ENCODE data around the gene LZTR1.

The LZTR1 gene

GRCh38 chr22:20979243-20979809 is 2.8 kb upstream of the LZTR1 start:
- in situ Hi-C loops (cut with HindIII; ENCODE audit: low sequenced_read_pairs) = no loop called here

GRCh38 chr22:20979940-20980453 is 2.1 kb upstream of the LZTR1 start:
- in situ Hi-C loops (cut with HindIII; ENCODE audit: low sequenced_read_pairs) = no loop called here

GRCh38 chr22:20980523-20980922 is 1.6 kb upstream of the LZTR1 start:
- in situ Hi-C loops (cut with HindIII; ENCODE audit: low sequenced_read_pairs) = no loop called here

- in situ Hi-C loops (cut with HindIII; ENCODE audit: low sequenced_read_pairs) = no loop called here
Measured at GRCh38 chr22:20980938-20981722, 967 bp upstream of the LZTR1 start.

GRCh38 chr22:20982563-20982882 is 426 bp downstream of the LZTR1 start:
- in situ Hi-C loops (cut with HindIII; ENCODE audit: low sequenced_read_pairs) = no loop called here

GRCh38 chr22:20983081-20983771 is 1.1 kb downstream of the LZTR1 start:
- in situ Hi-C loops (cut with HindIII; ENCODE audit: low sequenced_read_pairs) = no loop called here

GRCh38 chr22:20985720-20986119 is 3.6 kb downstream of the LZTR1 start:
- in situ Hi-C loops (cut with HindIII; ENCODE audit: low sequenced_read_pairs) = no loop called here

- in situ Hi-C loops (cut with HindIII; ENCODE audit: low sequenced_read_pairs) = no loop called here
Measured at GRCh38 chr22:20986365-20986764, 4.3 kb downstream of the LZTR1 start.

- in situ Hi-C loops (cut with HindIII; ENCODE audit: low sequenced_read_pairs) = no loop called here
Measured at GRCh38 chr22:20987375-20987774, 5.3 kb downstream of the LZTR1 start.

GRCh38 chr22:20988573-20989322 is 6.7 kb downstream of the LZTR1 start:
- in situ Hi-C loops (cut with HindIII; ENCODE audit: low sequenced_read_pairs) = no loop called here

- in situ Hi-C loops (cut with HindIII; ENCODE audit: low sequenced_read_pairs) = no loop called here
Measured at GRCh38 chr22:20989323-20990138, 7.4 kb downstream of the LZTR1 start.

- in situ Hi-C loops (cut with HindIII; ENCODE audit: low sequenced_read_pairs) = no loop called here
Measured at GRCh38 chr22:20990184-20991180, 8.4 kb downstream of the LZTR1 start.

GRCh38 chr22:20991252-20992055 is 9.4 kb downstream of the LZTR1 start:
- in situ Hi-C loops (cut with HindIII; ENCODE audit: low sequenced_read_pairs) = no loop called here

- in situ Hi-C loops (cut with HindIII; ENCODE audit: low sequenced_read_pairs) = no loop called here
Measured at GRCh38 chr22:20992056-20992442, 10.0 kb downstream of the LZTR1 start.

- in situ Hi-C loops (cut with HindIII; ENCODE audit: low sequenced_read_pairs) = no loop called here
Measured at GRCh38 chr22:20992456-20993303, 10.6 kb downstream of the LZTR1 start.

GRCh38 chr22:20993304-20994127 is 11.4 kb downstream of the LZTR1 start:
- in situ Hi-C loops (cut with HindIII; ENCODE audit: low sequenced_read_pairs) = no loop called here

Data from DLD1 (cell line).